Lung microvascular endothelial cell (primary cell): ENCODE results near the gene ZFYVE28. TPM values are rescaled to one million over a fixed set of nuclear protein-coding genes. Genes with fewer than 3 reads are reported as not detected.

Experiments
- DNase-seq, 2 donors: peaks; one replicate each; pipeline versions ENCODE4 v3.0.0 to v3.0.0-alpha.2; 2010; ENCODE audit warnings: low read depth in 2 of 2
- total RNA-seq: library from RNA; depleted of rRNA; stranded (reverse); fragments of >200 nt; gene quantifications from 2 replicates; pipeline ENCODE4 v1.2.1, GENCODE V29; 2014

The ZFYVE28 gene
- total RNA-seq, 1 donor from 2014 or later: 1.8 TPM

GRCh38 chr4:2353222-2354107 is 65.0 kb downstream of the ZFYVE28 start:
- no peak for DNase-seq

- DNase-seq: no peak
Observed at GRCh38 chr4:2352729-2353221, 65.7 kb downstream of the ZFYVE28 start.

- DNase-seq: no peak
Observed at GRCh38 chr4:2352171-2352570, 66.3 kb downstream of the ZFYVE28 start.

GRCh38 chr4:2350982-2351381 is 67.5 kb downstream of the ZFYVE28 start:
- no peak for DNase-seq

DNA sequence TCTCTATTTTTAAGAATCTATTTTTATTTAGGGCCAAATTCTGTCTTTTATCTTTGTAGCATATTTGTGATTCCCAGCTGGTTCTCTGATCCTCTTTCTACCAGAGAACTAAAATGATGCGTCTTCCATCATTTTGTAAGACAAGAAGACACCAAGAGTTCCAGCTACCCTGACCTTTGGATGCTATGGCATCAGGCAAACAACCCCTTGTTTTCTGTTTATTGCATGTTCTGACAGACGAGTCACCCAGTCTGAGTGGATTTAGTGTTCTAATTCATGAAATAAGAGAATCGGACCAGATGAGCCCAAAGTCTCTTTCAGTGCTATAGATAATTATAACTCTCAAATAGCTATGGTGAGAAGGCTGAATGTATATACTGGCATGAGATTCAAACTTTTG is 69.7 kb downstream of the ZFYVE28 start:
- no peak for DNase-seq

DNA sequence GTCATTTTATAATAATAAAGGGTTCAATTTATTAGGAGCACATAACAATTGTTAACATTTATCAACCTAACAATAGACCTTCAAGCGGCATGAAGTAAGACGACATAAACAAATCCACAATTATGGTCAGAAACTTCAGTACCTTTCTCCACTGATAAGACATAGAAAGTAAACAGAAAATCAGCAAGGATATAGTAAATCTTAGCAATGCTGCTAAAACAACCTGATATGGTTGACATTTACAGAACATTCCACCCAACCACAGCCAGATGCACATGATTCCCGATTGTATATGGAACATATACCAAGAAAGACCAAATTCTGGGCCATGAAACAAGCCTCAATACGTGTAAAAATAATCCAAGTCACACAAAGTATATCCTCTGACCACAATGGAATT is 71.3 kb downstream of the ZFYVE28 start:
- no peak for DNase-seq

- DNase-seq: no peak
Observed at GRCh38 chr4:2343476-2343875, 75.0 kb downstream of the ZFYVE28 start.

GRCh38 chr4:2341911-2342652 is 76.4 kb downstream of the ZFYVE28 start:
- DNase-seq: no peak

DNA sequence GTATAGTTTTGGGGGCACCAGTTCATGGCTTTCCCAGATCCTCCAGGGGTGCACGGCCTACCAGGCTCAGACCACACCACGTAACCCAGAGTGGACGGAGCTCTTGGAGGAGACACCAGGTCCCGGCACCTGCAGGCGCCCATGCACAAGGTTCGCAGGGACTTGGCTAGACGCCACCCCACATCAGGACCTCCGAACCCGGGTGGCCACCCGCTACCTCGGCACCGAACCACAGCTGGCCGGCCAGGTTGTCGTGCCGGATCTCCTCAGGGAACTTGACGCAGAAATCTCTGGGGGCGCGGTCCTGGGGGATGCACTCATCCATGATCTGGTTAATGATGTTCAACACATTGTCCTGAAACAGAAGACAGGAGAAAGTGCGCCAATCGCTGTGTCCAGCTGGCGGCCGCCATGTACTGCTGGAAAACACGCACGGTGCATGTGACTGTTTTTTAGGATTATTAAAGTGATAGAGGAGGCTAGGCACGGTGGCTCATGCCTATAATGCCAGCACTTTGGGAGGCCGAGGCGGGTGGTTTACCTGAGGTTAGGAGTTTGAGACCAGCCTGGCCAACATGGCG is 77.1 kb downstream of the ZFYVE28 start:
- DNase-seq: no peak

DNA sequence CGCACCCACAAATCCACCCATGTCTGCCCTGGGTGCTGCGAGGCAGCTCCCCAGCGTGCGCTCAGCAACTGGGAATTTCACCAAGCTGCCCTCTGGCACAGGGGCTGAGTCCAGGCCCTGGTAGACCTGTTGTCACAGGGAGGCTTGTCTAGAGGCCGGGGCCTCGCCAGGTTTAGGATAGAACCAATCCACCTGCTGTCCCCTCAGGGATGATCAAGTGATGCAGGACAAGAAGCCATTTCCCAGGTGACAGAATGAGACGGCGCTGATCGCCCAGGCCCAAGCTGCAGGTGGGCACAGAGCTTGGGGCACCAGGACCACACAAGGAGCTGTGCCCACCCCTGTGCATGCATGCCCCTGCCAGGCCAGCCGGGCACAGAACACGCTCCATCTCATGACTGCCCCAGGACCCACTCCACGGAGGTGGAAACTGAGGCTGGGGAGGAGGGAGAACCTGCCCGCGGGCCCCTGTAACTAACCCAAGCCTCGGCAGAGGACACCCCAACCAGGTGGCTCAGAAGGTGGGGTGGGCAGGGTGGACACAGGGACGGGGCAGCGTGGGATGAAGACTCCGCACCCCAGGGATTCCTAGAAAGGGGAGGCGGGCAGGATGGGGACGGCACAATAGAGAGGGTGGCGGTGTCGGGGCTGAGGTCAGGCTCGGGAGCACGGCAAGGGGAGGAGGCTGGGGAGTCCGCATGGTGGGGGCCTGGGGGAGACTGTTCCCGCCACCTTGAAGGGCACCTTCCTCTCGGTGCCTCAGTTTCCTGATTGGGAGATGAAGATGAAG is 78.0 kb downstream of the ZFYVE28 start:
- DNase-seq: no peak

DNA sequence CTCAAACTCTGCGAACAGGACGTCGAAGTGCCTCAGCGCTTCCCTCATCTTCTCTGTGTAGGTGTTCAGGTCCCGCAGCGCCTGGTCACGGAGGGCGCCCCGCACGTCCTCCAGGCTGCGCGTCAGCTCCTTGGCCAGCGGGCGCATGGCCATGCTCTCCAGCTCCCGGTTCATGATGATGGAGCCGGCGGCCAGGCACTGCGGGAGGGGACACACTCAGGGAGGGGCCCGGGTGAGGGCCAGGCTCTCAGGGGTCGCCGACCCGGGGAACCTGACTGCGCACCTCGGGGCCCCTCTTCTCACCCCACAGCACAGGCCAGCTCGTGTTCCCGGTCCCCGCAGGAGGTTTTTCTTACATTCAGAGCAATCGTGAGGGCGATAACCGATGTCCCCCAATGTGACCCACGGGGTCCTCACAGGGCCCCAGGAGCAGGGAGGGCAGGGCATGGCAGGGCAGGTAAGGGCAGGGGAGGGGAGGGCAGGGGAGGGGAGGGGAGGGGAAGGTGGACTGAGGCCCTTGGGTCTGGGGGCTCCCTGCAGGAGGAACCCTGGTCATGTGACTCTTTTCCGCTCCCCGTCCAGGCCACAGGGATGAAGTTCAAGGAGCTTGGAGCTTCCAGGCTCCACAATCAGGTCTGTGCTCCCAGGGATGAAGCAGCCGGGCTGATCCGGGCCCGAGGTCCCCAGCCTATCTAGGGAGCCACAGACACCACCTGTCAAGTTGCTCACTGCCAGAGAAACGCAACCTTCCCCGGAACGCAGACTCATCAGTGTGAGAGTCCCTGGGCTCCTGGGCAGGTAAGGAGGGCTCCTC is 78.8 kb downstream of the ZFYVE28 start:
- DNase-seq: no peak

- DNase-seq: no peak
Observed at GRCh38 chr4:2338754-2339457, 79.5 kb downstream of the ZFYVE28 start.

- no peak for DNase-seq
Observed at GRCh38 chr4:2337896-2338295, 80.5 kb downstream of the ZFYVE28 start.

- DNase-seq: no peak
Observed at GRCh38 chr4:2337131-2337723, 81.2 kb downstream of the ZFYVE28 start.

- DNase-seq: no peak
Observed at GRCh38 chr4:2336659-2337058, 81.8 kb downstream of the ZFYVE28 start.

DNA sequence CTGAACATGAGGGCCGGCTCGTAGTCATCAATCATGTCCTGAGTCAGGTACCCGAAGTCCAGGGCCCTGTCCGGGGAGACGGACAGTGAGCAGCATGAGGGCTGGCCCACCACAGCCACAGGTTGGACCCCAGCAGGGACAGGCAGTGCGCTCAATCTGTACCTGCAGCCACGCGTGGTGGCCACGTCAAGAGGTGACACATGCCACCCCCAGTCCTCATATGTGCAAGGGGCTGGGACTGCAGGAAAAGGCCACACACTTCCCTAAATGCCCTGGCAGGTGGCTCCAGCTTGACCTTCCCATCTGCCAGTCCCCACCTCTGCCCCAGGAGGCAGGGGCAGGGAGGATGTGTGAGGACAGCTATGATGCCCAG is 82.7 kb downstream of the ZFYVE28 start:
- DNase-seq: no peak

- DNase-seq: no peak
Observed at GRCh38 chr4:2334826-2335728, 83.4 kb downstream of the ZFYVE28 start.

DNA sequence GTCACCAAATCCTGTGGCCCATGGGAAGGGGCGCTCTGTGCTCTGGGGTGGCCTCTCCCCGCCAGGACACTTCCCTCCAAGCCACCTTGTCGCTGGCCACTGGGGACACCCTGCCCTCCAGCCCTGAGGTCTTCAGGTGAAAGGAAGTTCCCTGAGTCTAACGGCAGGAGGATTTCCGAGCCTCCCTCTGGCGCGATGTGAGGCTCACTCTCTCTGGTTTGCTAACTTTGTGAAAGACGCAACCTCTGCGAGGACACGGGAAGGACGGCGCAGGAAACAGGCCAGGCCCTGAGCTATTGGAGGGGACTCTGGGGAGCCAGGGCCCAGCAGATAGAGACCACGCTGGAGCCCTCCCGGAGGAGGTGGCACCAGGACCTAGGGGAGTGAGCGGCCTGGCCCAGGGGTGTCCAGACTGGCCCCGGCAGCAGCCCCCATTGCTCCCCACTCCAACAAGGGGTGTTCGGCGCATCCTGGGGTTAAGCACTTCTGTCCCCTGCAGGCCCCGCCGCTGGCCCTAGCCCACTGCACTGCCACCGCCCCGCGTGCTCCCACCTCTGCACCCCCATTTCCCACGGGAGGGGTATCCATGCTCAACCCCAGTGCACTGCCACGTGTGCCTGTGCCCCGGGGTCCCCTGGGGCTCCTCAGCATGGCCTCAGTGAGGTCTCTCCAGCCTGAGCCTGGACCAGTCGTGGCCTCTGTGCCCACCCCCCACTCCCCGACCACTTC is 84.4 kb downstream of the ZFYVE28 start:
- DNase-seq: no peak
